H1 (cell line): Measurements from ENCODE around the gene HDAC9. TPM values are rescaled to one million over a fixed set of nuclear protein-coding genes. Genes with fewer than 3 reads are reported as not detected.
A peak's percentile ranks its signal among the peaks of the same experiment; 100 is the strongest.

Source experiments
- CTCF ChIA-PET: fragments of 300-600 bp; sonication (Branson Sonifier 250); formaldehyde crosslinking; loops from one replicate; lab custom pipeline; 2021; ENCODE audit not compliant: partially characterized antibody; lab: Charles Lee
- POLR2A ChIA-PET: fragments of 300-600 bp; sonication (Branson Sonifier 250); formaldehyde crosslinking; loops from one replicate; lab custom pipeline; 2021; ENCODE audit warnings: inconsistent platforms; ENCODE audit not compliant: partially characterized antibody; lab: Charles Lee
- DNase-seq, 2 experiments: peaks; one replicate each; pipeline versions ENCODE4 v3.0.0 to v3.0.0-alpha.2; 2010 to 2022; ENCODE audit warnings: low spot score in 2 of 2, low read depth in 1 of 2, mixed read lengths in 1 of 2
- FAIRE-seq: peaks from 2 replicates; lab custom pipeline; 2011; peaks lifted over from hg19 to GRCh38; lab: Jason Lieb, UNC
- H2AFZ ChIP-seq: 2 replicates; pipeline ENCODE4 v1.8.1; 2012; ENCODE audit warnings: low read length, inconsistent platforms
- H2AK5ac ChIP-seq: 2 replicates; pipeline ENCODE4 v1.6.1; 2013; ENCODE audit warnings: low read depth, low read length
- H2BK120ac ChIP-seq: replicated peaks from 2 replicates; pipeline ENCODE3; 2013; ENCODE audit warnings: low read depth, low read length, inconsistent platforms
- H2BK12ac ChIP-seq: 2 replicates; pipeline ENCODE4 v1.6.1; 2013; ENCODE audit warnings: low read depth, low read length
- H2BK15ac ChIP-seq: 2 replicates; pipeline ENCODE4 v1.6.1; 2013; ENCODE audit warnings: low read length
- H2BK20ac ChIP-seq: 2 replicates; pipeline ENCODE4 v1.6.1; 2013; ENCODE audit warnings: low read length
- H2BK5ac ChIP-seq: 2 replicates; pipeline ENCODE4 v1.6.1; 2013; ENCODE audit warnings: low read depth, low read length
- H3K14ac ChIP-seq: 2 replicates; pipeline ENCODE4 v1.6.1; 2013; ENCODE audit warnings: inconsistent platforms; ENCODE audit not compliant: insufficient read length
- H3K18ac ChIP-seq: 2 replicates; pipeline ENCODE4 v1.6.1; 2013; ENCODE audit warnings: low read length; ENCODE audit errors: extremely low read depth
- H3K23ac ChIP-seq: 2 replicates; pipeline ENCODE4 v1.6.1; 2013; ENCODE audit warnings: inconsistent platforms; ENCODE audit not compliant: insufficient read length
- H3K23me2 ChIP-seq: 2 replicates; pipeline ENCODE4 v1.6.1; 2013; ENCODE audit warnings: low read depth, low read length
- H3K27ac ChIP-seq: 2 replicates; pipeline ENCODE4 v1.6.1; 2011; ENCODE audit warnings: low read depth, low read length, inconsistent platforms
- H3K27me3 ChIP-seq, 4 experiments: replicated peaks in 1 of 4; 1 replicate in 1 of 4; 2 replicates in 3 of 4; pipeline versions ENCODE4 v1.6.1 to v1.8.1; 2011 to 2013; ENCODE audit warnings: low read length in 3 of 4, mild to moderate bottlenecking in 3 of 4, inconsistent platforms in 2 of 4, mixed read lengths in 2 of 4, moderate library complexity in 1 of 4; ENCODE audit not compliant: control insufficient read depth in 3 of 4, insufficient read depth in 3 of 4; ENCODE audit errors: extremely low read depth in 1 of 4
- H3K36me3 ChIP-seq, 4 experiments: 2 replicates each; pipeline versions ENCODE4 v1.6.1 to v1.8.1; 2011 to 2013; ENCODE audit warnings: mild to moderate bottlenecking in 4 of 4, low read length in 3 of 4, moderate library complexity in 2 of 4, control low read depth in 1 of 4, inconsistent platforms in 1 of 4; ENCODE audit not compliant: insufficient read depth in 4 of 4, control insufficient read depth in 2 of 4
- H3K4ac ChIP-seq: replicated peaks from 2 replicates; pipeline ENCODE3; 2013; ENCODE audit warnings: low read length, low read depth, mixed read lengths, inconsistent platforms; ENCODE audit not compliant: insufficient read length
- H3K4me1 ChIP-seq, 4 experiments: replicated peaks in 1 of 4; 1 replicate in 1 of 4; 2 replicates in 3 of 4; pipeline versions ENCODE4 v1.6.1 to v1.8.1; 2011 to 2013; ENCODE audit warnings: low read length in 3 of 4, inconsistent platforms in 2 of 4, mixed read lengths in 1 of 4; ENCODE audit not compliant: insufficient read depth in 4 of 4, control insufficient read depth in 3 of 4
- H3K4me2 ChIP-seq, 2 experiments: 2 replicates each; pipeline versions ENCODE4 v1.6.1 to v1.8.1; 2011 to 2013; ENCODE audit warnings: low read depth in 2 of 2, low read length in 2 of 2, control low read depth in 1 of 2, inconsistent platforms in 1 of 2, mild to moderate bottlenecking in 1 of 2; ENCODE audit not compliant: insufficient read depth in 1 of 2
- H3K4me3 ChIP-seq, 4 experiments: fragments of 200-600, 300-600 bp in 1 of 4; sonication (generic), shearing (Covaris generic), sonication (Bioruptor Twin) in 1 of 4; 2 replicates each; pipeline versions ENCODE4 v1.5.1 to v1.8.1; 2011 to 2016; ENCODE audit warnings: low read length in 4 of 4, low read depth in 3 of 4, control low read depth in 2 of 4, inconsistent platforms in 2 of 4, mild to moderate bottlenecking in 2 of 4, mixed read lengths in 1 of 4, moderate library complexity in 1 of 4; ENCODE audit not compliant: insufficient read depth in 2 of 4; ENCODE audit errors: extremely low read depth in 1 of 4
- H3K56ac ChIP-seq: replicated peaks from 2 replicates; pipeline ENCODE3; 2013; ENCODE audit warnings: low read depth, mild to moderate bottlenecking, mixed read lengths, low read length, inconsistent platforms; ENCODE audit not compliant: insufficient read length
- H3K79me1 ChIP-seq: 2 replicates; pipeline ENCODE4 v1.6.1; 2013; ENCODE audit warnings: low read depth, low read length, control low read depth
- H3K79me2 ChIP-seq, 2 experiments: 2 replicates each; pipeline versions ENCODE4 v1.6.1 to v1.8.1; 2012 to 2013; ENCODE audit warnings: low read length in 2 of 2, mild to moderate bottlenecking in 2 of 2, inconsistent platforms in 1 of 2; ENCODE audit not compliant: insufficient read depth in 2 of 2, control insufficient read depth in 1 of 2
- H3K9ac ChIP-seq, 4 experiments: replicated peaks in 1 of 4; 1 replicate in 1 of 4; 2 replicates in 3 of 4; pipeline versions ENCODE4 v1.6.1 to v1.8.1; 2011 to 2013; ENCODE audit warnings: low read depth in 3 of 4, low read length in 3 of 4, control low read depth in 2 of 4, mild to moderate bottlenecking in 2 of 4, moderate library complexity in 2 of 4, inconsistent platforms in 1 of 4; ENCODE audit errors: extremely low read depth in 1 of 4
- H3K9me3 ChIP-seq, 2 experiments: 2 replicates each; pipeline versions ENCODE4 v1.6.1 to v1.8.1; 2012 to 2013; ENCODE audit warnings: mild to moderate bottlenecking in 2 of 2, moderate library complexity in 2 of 2, control low read depth in 1 of 2, inconsistent platforms in 1 of 2, low read depth in 1 of 2, low read length in 1 of 2, mixed read lengths in 1 of 2; ENCODE audit not compliant: insufficient read depth in 2 of 2
- H4K20me1 ChIP-seq, 2 experiments: replicated peaks in 1 of 2; 2 replicates each; pipeline versions ENCODE3 to v1.8.1; 2011 to 2013; ENCODE audit warnings: inconsistent platforms in 2 of 2, low read length in 2 of 2, mild to moderate bottlenecking in 1 of 2; ENCODE audit not compliant: insufficient read depth in 2 of 2, control insufficient read depth in 1 of 2
- H4K5ac ChIP-seq: 2 replicates; pipeline ENCODE4 v1.6.1; 2013; ENCODE audit warnings: low read length, low read depth, mixed read lengths, inconsistent platforms; ENCODE audit not compliant: insufficient read length
- H4K8ac ChIP-seq: 2 replicates; pipeline ENCODE4 v1.8.0; 2013; ENCODE audit warnings: mild to moderate bottlenecking, moderate library complexity, low read length, inconsistent platforms; ENCODE audit not compliant: insufficient read depth; ENCODE audit errors: extremely low read depth
- H4K91ac ChIP-seq: replicated peaks from 2 replicates; pipeline ENCODE3; 2013; ENCODE audit warnings: low read length, mixed read lengths, inconsistent platforms; ENCODE audit not compliant: insufficient read length
- MAFK ChIP-seq: IDR thresholded peaks from 2 replicates; pipeline ENCODE4 v1.6.1; 2012; ENCODE audit warnings: low read depth, mild to moderate bottlenecking, improper control_type of control experiment, low read length
- TCF12 ChIP-seq: IDR thresholded peaks from 2 replicates; pipeline ENCODE4 v1.6.1; 2011; ENCODE audit warnings: low read depth, mild to moderate bottlenecking, low read length
- polyA plus RNA-seq, 7 experiments: library from polyadenylated mRNA; depleted of rRNA in 3 of 7; stranded (reverse) in 5 of 7; unstranded in 2 of 7; fragments of >200 nt in 5 of 7; fragments of 200-250 nt in 2 of 7; gene quantifications; 1 replicate in 5 of 7; 2 replicates in 1 of 7; 4 replicates in 1 of 7; pipeline versions ENCODE4 v1.2.1 to v1.2.3, GENCODE V29; 2011 to 2013; ENCODE audit warnings: missing spikeins in 2 of 7, mixed read lengths in 2 of 7
- total RNA-seq: library from RNA; stranded (reverse); fragmentation: NEBNext Ultra II Directional; extraction: Animal tissue kit (Norgen Biotek cat#: 25700); gene quantifications from 2 replicates; pipeline ENCODE4 v1.2.1, GENCODE V29; 2021

The HDAC9 gene
- total and polyA plus RNA-seq, 2 of the 8 experiments (the other 6 are each of a cell fraction or from before 2014, with no cell fraction given) = 9.5 to 13.1 TPM

DNA sequence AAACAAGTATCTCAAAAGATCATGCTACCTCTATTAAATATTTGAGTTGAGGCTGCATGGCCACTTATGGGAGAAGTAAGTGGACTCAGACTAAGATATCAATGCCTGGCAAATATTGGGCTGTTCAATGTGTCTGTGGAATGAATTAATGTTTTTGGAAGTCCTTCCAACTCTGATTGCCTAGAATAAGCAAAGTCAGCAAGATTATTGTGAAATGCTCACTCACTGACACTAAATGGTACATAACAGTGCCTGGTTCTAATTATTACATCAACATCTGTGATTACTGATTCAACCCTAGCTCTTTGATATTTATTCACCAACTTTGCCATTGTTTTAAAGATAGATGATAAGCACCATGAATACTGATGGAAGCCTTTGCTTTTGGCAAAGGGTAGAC lies 45.5 kb upstream of the HDAC9 start:
- H3K36me3 ChIP-seq = no peaks in the 10 kb centered on the region
- H3K18ac ChIP-seq = no peak overlapping the region
- H2BK120ac ChIP-seq = no peak overlapping the region
- H2BK12ac ChIP-seq = no peak overlapping the region
- H2AK5ac ChIP-seq = no peak overlapping the region
- H4K8ac ChIP-seq = no peak overlapping the region
- POLR2A ChIA-PET = no interaction called here
- H2BK5ac ChIP-seq = no peak overlapping the region
- H3K4me2 ChIP-seq = no peak overlapping the region
- no peak overlapping the region for H2BK15ac ChIP-seq
- peaks cover 0 to 3% of the 10 kb centered on the region in 2 experiments; a peak in 1 of 4 replicates for H3K9me3 ChIP-seq
- H3K9ac ChIP-seq = no peak overlapping the region
- CTCF ChIA-PET = no interaction called here
- no peak overlapping the region for H3K23ac ChIP-seq
- H3K4me3 ChIP-seq = no peak overlapping the region
- no peaks in the 10 kb centered on the region for H3K79me2 ChIP-seq
- no peak overlapping the region for H3K4ac ChIP-seq
- no peak overlapping the region for H2AFZ ChIP-seq
- H3K23me2 ChIP-seq = no peaks in the 10 kb centered on the region
- no peak for FAIRE-seq
- H3K27ac ChIP-seq = no peak overlapping the region
- no peaks in the 10 kb centered on the region for H4K20me1 ChIP-seq
- no peak overlapping the region for H4K5ac ChIP-seq
- H2BK20ac ChIP-seq = no peak overlapping the region
- H3K56ac ChIP-seq = no peak overlapping the region
- no peaks in the 10 kb centered on the region; a peak in 1 of 7 replicates for H3K4me1 ChIP-seq
- no peaks in the 10 kb centered on the region for H3K27me3 ChIP-seq
- no peak overlapping the region for H4K91ac ChIP-seq
- no peak overlapping the region for H3K14ac ChIP-seq
- DNase-seq = no peak
- no peaks in the 10 kb centered on the region for H3K79me1 ChIP-seq
- no peak for TF ChIP-seq TCF12
- peak; percentile 49; the same call in 1 of the 2 replicates for TF ChIP-seq MAFK
